Measurements from ENCODE around the gene KCNS3. TPM values are rescaled to one million over a fixed set of nuclear protein-coding genes. Genes with fewer than 3 reads are reported as not detected.

The KCNS3 gene
- total RNA-seq (ENCODE audit: low replicate concordance), result 0.70 and 3.8 TPM in 2 replicates

GRCh38 chr2:17878281-17879136, at the start of gene KCNS3:
KCNS3 (plus strand) TSS chr2:17878667; CDS start chr2:17931009, 52,342 bp downstream.

Other genes with a start within 250 kb of the KCNS3 start
- gene SMC6, start 124.9 kb upstream of the KCNS3 start, total RNA-seq (ENCODE audit: low replicate concordance), result 10.9 and 28.7 TPM in 2 replicates
- gene GEN1, start 124.5 kb upstream of the KCNS3 start, total RNA-seq (ENCODE audit: low replicate concordance), result 2.8 and 5.6 TPM in 2 replicates
- not detected in 2 replicates for gene MSGN1, start 62.2 kb upstream of the KCNS3 start, total RNA-seq (ENCODE audit: low replicate concordance)